AG10803 (cell line): Measurements from ENCODE around the gene ITGA1.
A peak's percentile ranks its signal among the peaks of the same experiment; 100 is the strongest.
"Not testable (repeated sequence)": the region's sequence is repeated elsewhere in the genome, so short reads cannot be mapped to it uniquely, and the experiment has no call there.

Source experiments
- DNase-seq: peaks from one replicate; pipeline ENCODE4 v3.0.0; 2010; ENCODE audit warnings: low read depth
- H3K4me3 ChIP-seq: 2 replicates; pipeline ENCODE4 v1.5.1; 2011; ENCODE audit warnings: mild to moderate bottlenecking, low read length, control low read depth
- CTCF ChIP-seq: conservative IDR thresholded peaks from 2 replicates; pipeline ENCODE4 v1.5.1; 2011; ENCODE audit warnings: mild to moderate bottlenecking, low read length, control low read depth, inconsistent platforms

The ITGA1 gene

GRCh38 chr5:52956014-52956413 is 168.3 kb downstream of the ITGA1 start:
- TF ChIP-seq CTCF = no peak
- no peak overlapping the region for H3K4me3 ChIP-seq
- no peak for DNase-seq

GRCh38 chr5:52956915-52957747 is 169.4 kb downstream of the ITGA1 start:
- no peak for TF ChIP-seq CTCF
- DNase-seq = no peak
- H3K4me3 ChIP-seq = no peak overlapping the region

GRCh38 chr5:52961274-52961681 is 173.6 kb downstream of the ITGA1 start:
- H3K4me3 ChIP-seq = no peak overlapping the region
- peak; percentile 79 for DNase-seq
- no peak for TF ChIP-seq CTCF

- no peak overlapping the region for H3K4me3 ChIP-seq
- TF ChIP-seq CTCF = no peak
- DNase-seq = no peak
Measured at GRCh38 chr5:52963636-52964035, 175.9 kb downstream of the ITGA1 start.

GRCh38 chr5:52964138-52964537 is 176.4 kb downstream of the ITGA1 start:
- no peak for DNase-seq
- H3K4me3 ChIP-seq = no peak overlapping the region
- TF ChIP-seq CTCF = no peak; the same call in 1 of the 2 replicates

- DNase-seq, H3K4me3 ChIP-seq: not testable (repeated sequence)
Measured at GRCh38 chr5:52976157-52976556, 188.4 kb downstream of the ITGA1 start.

GRCh38 chr5:52977264-52977897 is 189.7 kb downstream of the ITGA1 start:
- H3K4me3 ChIP-seq = no peak overlapping the region
- no peak for TF ChIP-seq CTCF
- DNase-seq = no peak
